Measurements from ENCODE around the gene SYT2. TPM values are rescaled to one million over a fixed set of nuclear protein-coding genes. Genes with fewer than 3 reads are reported as not detected.

SYT2 gene
- total and polyA plus RNA-seq, 2 donors (not counting 1 experiment from before 2014, with no cell fraction given): 0.03 TPM; not detected in 1

DNA sequence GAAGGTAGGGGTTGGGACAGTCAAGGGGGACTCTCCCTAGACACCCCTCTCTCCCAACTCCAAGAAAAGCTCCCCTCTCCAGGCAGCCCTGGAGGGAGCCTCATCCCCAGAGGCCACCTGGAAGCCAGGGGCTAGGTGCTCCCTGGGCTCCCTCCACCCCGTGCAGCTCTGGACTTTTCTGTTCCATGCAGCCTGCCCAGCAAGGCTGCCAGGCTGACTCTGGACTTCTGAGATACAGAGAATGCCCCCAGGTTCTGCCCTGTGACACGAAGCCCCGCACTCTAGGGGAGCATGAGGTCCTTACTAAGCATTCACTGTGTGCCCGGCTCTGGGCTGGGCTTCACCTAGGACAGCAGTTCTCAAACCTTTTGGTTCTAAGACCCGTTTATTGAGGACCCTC is 10.2 kb downstream of the SYT2 start:
- Histone ChIP-seq H3K79me2 (ENCODE audit: control insufficient read depth, insufficient read depth, low read length) (no peaks in the 10 kb centered on the region), H3K4me1 (ENCODE audit: control insufficient read depth, extremely low read depth, insufficient read depth, low read length) (no peaks in the 10 kb centered on the region), H3K4me2 (ENCODE audit: extremely low read depth, insufficient read depth, low read length) (no peak overlapping the region), H3K27ac (ENCODE audit: insufficient read depth, low read length) (no peak overlapping the region), H3K36me3 (ENCODE audit: control insufficient read depth, insufficient read depth, low read length) (no peaks in the 10 kb centered on the region), H3K27me3 (ENCODE audit: control insufficient read depth, insufficient read depth, low read length) (peaks cover 17% of the 10 kb centered on the region), H4K20me1 (ENCODE audit: control insufficient read depth, extremely low read depth, insufficient read depth, low read length) (no peaks in the 10 kb centered on the region), H3K4me3 (replicated peaks in 1 of 4; ENCODE audit: control extremely low read depth in 1 of 4, insufficient read depth in 1 of 4, low read depth in 3 of 4, low read length in 4 of 4) (no peak overlapping the region), H3K9me3 (ENCODE audit: control insufficient read depth, insufficient read depth, low read depth, low read length) (no peaks in the 10 kb centered on the region), H2AFZ (ENCODE audit: low read length) (no peak overlapping the region), H3K9ac (ENCODE audit: insufficient read depth, low read length) (no peak overlapping the region)
- TF ChIP-seq EZH2 (IDR thresholded peaks at IDR 0.05; ENCODE audit: low read length, missing control alignments): no peak
- TF ChIP-seq, protein P1, sequence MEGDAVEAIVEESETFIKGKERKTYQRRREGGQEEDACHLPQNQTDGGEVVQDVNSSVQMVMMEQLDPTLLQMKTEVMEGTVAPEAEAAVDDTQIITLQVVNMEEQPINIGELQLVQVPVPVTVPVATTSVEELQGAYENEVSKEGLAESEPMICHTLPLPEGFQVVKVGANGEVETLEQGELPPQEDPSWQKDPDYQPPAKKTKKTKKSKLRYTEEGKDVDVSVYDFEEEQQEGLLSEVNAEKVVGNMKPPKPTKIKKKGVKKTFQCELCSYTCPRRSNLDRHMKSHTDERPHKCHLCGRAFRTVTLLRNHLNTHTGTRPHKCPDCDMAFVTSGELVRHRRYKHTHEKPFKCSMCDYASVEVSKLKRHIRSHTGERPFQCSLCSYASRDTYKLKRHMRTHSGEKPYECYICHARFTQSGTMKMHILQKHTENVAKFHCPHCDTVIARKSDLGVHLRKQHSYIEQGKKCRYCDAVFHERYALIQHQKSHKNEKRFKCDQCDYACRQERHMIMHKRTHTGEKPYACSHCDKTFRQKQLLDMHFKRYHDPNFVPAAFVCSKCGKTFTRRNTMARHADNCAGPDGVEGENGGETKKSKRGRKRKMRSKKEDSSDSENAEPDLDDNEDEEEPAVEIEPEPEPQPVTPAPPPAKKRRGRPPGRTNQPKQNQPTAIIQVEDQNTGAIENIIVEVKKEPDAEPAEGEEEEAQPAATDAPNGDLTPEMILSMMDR (conservative IDR thresholded peaks at IDR 0.05 in 1 of 2, IDR thresholded peaks at IDR 0.05 in 1 of 2; ENCODE audit: low read depth in 1 of 2, low read length in 2 of 2): no peak
- DNase-seq (ENCODE audit: low read depth in 2 of 2): no peak

DNA sequence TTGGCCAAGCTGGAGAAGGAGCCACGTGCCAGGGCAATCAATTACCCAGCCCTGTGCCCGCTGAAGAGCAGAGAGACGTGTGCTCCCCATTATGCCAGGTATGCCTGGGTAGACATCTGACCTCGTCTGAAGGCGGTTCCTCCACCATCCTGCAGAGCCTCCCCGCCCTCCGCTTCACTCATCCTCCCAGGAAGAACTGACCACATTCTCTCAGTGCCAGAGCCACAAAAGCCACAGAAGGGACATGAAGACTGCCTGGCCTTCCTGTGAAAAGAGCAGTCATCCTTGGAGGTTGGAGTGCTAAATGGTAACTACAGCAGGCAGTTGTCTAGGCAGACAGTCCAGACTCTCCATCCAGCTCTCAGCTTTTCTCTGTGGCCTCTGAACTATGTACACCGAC is 12.0 kb downstream of the SYT2 start:
- TF ChIP-seq EZH2 (IDR thresholded peaks at IDR 0.05; ENCODE audit: low read length, missing control alignments): no peak
- TF ChIP-seq, protein P1 (conservative IDR thresholded peaks at IDR 0.05 in 1 of 2, IDR thresholded peaks at IDR 0.05 in 1 of 2; ENCODE audit: low read depth in 1 of 2, low read length in 2 of 2): no peak
- Histone ChIP-seq H4K20me1 (ENCODE audit: control insufficient read depth, extremely low read depth, insufficient read depth, low read length) (no peaks in the 10 kb centered on the region), H3K4me1 (ENCODE audit: control insufficient read depth, extremely low read depth, insufficient read depth, low read length) (no peaks in the 10 kb centered on the region), H3K36me3 (ENCODE audit: control insufficient read depth, insufficient read depth, low read length) (no peaks in the 10 kb centered on the region), H3K4me3 (replicated peaks in 1 of 4; ENCODE audit: control extremely low read depth in 1 of 4, insufficient read depth in 1 of 4, low read depth in 3 of 4, low read length in 4 of 4) (no peak overlapping the region), H3K9ac (ENCODE audit: insufficient read depth, low read length) (no peak overlapping the region), H3K9me3 (ENCODE audit: control insufficient read depth, insufficient read depth, low read depth, low read length) (no peaks in the 10 kb centered on the region), H2AFZ (ENCODE audit: low read length) (no peak overlapping the region), H3K4me2 (ENCODE audit: extremely low read depth, insufficient read depth, low read length) (no peak overlapping the region), H3K27ac (ENCODE audit: insufficient read depth, low read length) (no peak overlapping the region), H3K79me2 (ENCODE audit: control insufficient read depth, insufficient read depth, low read length) (no peaks in the 10 kb centered on the region), H3K27me3 (ENCODE audit: control insufficient read depth, insufficient read depth, low read length) (peaks cover 9% of the 10 kb centered on the region)
- DNase-seq (ENCODE audit: low read depth in 2 of 2): no peak

DNA sequence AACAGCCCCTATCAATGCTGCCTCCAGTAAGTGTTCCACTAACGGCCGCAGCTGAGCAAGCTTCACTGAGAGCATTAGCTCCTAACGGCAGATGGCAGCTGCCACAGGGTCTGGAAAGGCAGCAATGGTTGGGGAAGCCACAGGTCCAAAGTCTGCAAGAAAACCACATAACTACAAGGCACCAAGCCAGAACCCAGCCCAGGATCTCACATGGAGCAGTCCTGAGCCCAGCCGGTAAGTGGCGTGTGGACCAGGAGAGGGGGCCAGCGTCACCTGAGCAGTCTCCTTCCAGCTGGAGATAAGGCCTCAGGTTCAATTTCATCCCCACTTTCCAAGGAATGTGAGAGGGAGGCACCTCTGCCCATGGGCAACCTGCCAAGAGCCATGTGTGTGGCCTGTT is 13.2 kb downstream of the SYT2 start:
- H3K9ac ChIP-seq (ENCODE audit: insufficient read depth, low read length): no peak overlapping the region
- no peaks in the 10 kb centered on the region for H4K20me1 ChIP-seq (ENCODE audit: control insufficient read depth, extremely low read depth, insufficient read depth, low read length)
- H3K4me3 ChIP-seq (replicated peaks in 1 of 4; ENCODE audit: control extremely low read depth in 1 of 4, insufficient read depth in 1 of 4, low read depth in 3 of 4, low read length in 4 of 4): no peak overlapping the region
- peaks cover 9% of the 10 kb centered on the region for H3K27me3 ChIP-seq (ENCODE audit: control insufficient read depth, insufficient read depth, low read length)
- no peaks in the 10 kb centered on the region for H3K79me2 ChIP-seq (ENCODE audit: control insufficient read depth, insufficient read depth, low read length)
- TF ChIP-seq, protein P1 (conservative IDR thresholded peaks at IDR 0.05 in 1 of 2, IDR thresholded peaks at IDR 0.05 in 1 of 2; ENCODE audit: low read depth in 1 of 2, low read length in 2 of 2): no peak
- TF ChIP-seq EZH2 (IDR thresholded peaks at IDR 0.05; ENCODE audit: low read length, missing control alignments): no peak
- no peaks in the 10 kb centered on the region for H3K36me3 ChIP-seq (ENCODE audit: control insufficient read depth, insufficient read depth, low read length)
- DNase-seq (ENCODE audit: low read depth in 2 of 2): no peak
- H3K27ac ChIP-seq (ENCODE audit: insufficient read depth, low read length): no peak overlapping the region
- no peaks in the 10 kb centered on the region for H3K4me1 ChIP-seq (ENCODE audit: control insufficient read depth, extremely low read depth, insufficient read depth, low read length)
- no peak overlapping the region for H3K4me2 ChIP-seq (ENCODE audit: extremely low read depth, insufficient read depth, low read length)
- no peaks in the 10 kb centered on the region for H3K9me3 ChIP-seq (ENCODE audit: control insufficient read depth, insufficient read depth, low read depth, low read length)
- no peak overlapping the region for H2AFZ ChIP-seq (ENCODE audit: low read length)
